ENCODE data around the gene CLCF1. TPM values are rescaled to one million over a fixed set of nuclear protein-coding genes. Genes with fewer than 3 reads are reported as not detected.

Gene CLCF1
- total RNA-seq, 1 donor from 2014 or later, result 1.2 TPM

GRCh38 chr11:67374571-67375281, 1.3 kb upstream of the CLCF1 start:
- no peak for DNase-seq (ENCODE audit: low read depth in 2 of 2)

- DNase-seq (ENCODE audit: low read depth in 2 of 2), result peak; percentile 80 to 93
Observed at GRCh38 chr11:67373648-67374570, 511 bp upstream of the CLCF1 start.

DNA sequence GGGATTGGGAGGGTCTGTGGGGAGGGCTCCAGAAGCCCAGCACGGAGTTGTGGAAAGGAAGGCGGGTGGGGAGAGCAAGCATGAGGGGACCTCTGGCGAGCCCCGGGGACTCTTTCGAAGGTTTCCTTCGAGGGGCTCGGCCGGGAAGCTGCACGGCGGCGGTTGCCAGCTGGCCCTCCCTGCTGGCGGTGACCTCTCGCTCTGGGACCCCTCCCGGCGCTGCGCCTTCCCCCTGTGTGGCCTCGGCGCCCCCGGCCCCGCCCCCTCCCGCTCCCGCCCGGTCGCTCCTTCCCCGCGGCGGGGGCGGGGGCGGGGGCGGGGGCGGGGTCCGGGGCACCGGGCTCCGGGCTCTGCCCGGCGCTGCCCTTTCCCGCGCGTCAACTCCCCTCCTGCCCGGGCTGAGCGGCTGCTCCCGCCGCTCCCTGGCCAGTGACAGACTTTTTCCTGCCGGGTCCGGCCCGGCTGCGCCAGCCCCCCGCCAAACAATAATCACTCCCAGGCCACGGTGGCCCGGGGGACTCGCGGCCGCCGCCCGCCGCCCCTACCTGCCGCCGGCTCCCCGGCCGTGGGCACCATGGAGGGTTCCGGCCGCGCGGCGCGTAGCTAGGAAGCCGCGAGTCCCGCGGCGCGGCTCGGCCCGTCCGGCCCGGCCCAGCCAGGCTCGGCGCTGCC, 941 bp downstream of the CLCF1 start:
- no peak for DNase-seq (ENCODE audit: low read depth in 2 of 2)

GRCh38 chr11:67371911-67372320, 1.5 kb downstream of the CLCF1 start:
- DNase-seq (ENCODE audit: low read depth in 2 of 2), result no peak

GRCh38 chr11:67371189-67371910, 2.0 kb downstream of the CLCF1 start:
- DNase-seq (ENCODE audit: low read depth in 2 of 2), result peak; percentile 54 to 66

GRCh38 chr11:67370351-67371076, 2.9 kb downstream of the CLCF1 start:
- peak in 1 of 2 donors; percentile 67 for DNase-seq (ENCODE audit: low read depth in 2 of 2)

DNA sequence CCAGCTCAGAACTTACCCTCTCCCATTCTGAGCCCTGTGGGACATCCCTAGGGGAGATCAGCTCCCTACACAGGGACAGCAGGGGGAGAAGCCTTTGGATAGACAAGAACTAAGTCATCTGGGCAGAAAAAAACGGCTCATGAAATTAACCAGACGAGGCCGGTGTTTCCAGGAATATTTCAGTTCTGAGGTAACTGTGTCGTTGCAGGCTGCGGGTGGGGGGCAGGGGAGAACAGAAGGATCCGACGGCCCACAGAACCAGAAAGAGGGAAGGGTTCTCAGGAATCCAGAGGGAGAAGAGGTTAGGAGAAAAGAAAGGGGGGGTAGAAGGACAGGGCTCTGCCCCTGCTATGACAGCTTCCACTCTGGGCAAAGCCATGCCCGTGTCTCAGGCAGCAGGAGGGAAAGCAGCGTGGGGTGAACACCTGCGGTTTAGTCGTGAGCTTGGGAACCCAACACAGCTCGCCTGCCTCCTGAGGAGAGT, 3.6 kb downstream of the CLCF1 start:
- no peak for DNase-seq (ENCODE audit: low read depth in 2 of 2)

- DNase-seq (ENCODE audit: low read depth in 2 of 2), result no peak
Observed at GRCh38 chr11:67369275-67369674, 4.1 kb downstream of the CLCF1 start.

- no peak for DNase-seq (ENCODE audit: low read depth in 2 of 2)
Observed at GRCh38 chr11:67368621-67369020, 4.8 kb downstream of the CLCF1 start.

DNA sequence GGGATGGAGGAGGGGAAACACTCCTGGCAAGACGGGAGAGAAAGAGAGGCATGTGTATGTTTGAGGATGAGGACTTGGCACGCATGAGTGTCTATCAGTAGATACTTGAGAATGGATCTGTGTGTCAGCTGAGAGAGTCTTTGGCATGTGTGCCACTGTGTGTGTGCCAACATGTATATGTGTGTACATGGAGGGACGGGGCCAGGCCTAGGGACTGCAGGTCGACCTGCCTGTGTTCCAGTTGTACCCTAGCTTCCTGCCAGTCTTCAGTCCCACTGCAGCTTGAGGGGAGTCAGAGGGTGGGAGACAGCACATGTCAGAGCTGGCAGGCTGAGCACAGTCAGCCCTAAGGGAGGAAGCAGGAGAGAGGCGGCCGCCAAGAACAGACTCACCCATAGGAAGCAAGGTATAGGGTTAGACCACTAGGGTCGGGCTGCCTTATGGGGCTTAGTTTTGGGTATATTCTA, 5.6 kb downstream of the CLCF1 start:
- no peak for DNase-seq (ENCODE audit: low read depth in 2 of 2)

- DNase-seq (ENCODE audit: low read depth in 2 of 2), result no peak
Observed at GRCh38 chr11:67366961-67367760, 6.2 kb downstream of the CLCF1 start.

- DNase-seq (ENCODE audit: low read depth in 2 of 2), result no peak
Observed at GRCh38 chr11:67366546-67366945, 6.9 kb downstream of the CLCF1 start.

DNA sequence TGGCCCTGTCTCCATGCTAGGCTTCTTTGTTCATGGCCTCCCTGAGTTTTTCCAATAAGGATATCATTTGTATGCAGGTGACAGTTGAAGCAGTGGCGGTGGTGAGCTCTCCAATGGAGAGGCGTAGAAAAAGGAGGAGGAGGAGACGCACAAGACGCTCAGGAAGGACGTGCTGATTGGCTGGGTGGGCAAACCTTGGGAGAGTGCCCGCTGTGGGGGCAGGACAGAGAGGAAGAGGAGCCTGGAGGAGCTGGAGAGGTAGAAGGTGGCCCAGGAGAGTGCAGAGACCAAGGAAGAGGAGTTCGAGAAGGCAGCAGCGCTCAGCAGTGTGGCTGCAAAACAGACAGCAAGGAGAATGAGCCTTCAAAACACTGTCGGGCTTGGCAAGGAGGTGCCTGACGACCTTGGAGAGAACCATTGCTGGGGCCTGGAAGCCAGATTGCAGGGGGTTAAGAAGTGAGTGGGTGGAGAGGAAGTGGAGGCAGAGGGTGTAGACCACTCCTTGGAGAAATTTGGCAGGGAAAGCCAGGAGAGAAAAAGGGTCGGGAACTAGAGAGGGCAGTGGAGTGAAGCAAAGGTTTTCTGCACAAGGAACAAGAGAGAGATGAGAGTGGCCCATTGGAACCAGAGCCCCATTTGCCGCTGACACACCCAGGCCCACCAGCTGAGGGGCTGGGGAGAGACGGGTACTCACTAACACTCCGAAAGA, 7.5 kb downstream of the CLCF1 start:
- DNase-seq (ENCODE audit: low read depth in 2 of 2), result no peak

DNA sequence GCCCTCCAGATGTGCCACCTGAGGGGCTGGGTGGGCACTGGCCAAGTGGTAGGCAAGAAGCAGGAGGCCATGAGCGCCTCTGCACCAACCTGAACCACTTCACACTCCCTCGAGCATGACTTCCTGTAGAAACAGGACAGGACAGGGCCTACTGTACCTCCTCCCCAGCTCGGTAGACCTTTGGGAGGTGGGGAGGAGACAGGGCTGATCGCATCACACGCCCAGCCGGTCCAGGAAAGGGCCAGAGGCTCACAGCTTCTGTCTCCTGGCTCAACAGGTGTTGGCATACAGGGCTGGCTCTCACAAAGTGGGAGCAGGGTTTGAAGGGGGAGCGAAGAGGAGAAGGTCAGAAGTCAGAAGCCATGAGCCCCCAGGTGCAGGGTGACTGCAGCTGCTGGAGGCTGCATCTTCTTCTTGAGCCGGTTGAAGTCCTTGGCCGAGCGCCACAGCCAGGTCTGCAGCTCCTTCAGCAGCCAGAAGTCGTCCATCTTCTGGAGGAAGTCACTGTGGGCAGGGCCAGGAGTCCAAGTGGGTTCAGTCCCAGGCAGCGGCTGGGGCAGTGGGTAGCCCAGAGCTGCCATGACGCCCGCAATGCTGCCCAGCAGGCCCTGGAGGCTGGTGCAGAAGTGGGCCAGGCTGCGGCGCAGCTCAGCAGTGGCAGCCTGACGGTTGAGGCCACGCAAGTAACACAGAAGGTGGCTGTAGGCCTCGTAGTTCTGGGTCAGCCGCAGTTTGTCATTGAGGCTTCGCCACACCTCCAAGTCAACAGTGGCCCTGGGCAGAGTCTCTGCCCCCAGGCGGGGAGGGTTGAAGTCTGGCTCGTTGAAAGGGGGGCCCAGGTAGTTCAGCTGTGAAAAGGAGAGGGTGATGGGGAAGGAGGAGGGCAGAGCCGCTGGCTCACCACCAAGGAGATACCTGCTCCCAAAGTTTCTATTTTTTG, 8.3 kb downstream of the CLCF1 start:
- DNase-seq (ENCODE audit: low read depth in 2 of 2), result no peak

DNA sequence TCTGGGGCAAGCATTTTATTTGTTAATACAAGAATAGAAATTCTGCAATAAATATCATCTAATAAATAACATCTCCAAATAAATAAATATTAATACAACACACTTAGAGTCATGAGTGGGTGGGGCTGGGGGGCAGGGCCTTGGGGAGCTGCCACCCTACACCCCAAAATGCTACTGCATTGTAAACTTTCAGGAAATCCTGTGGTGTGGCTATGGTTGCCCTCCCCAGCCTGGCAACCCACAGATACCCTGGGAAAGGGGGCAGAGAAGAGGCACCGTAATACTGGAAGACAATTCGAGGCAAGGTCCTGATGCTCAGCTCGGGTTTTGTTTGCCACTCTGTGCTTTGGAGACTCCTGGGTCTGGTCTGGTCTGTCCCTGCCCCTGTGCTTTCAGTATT, 9.2 kb downstream of the CLCF1 start:
- DNase-seq (ENCODE audit: low read depth in 2 of 2), result no peak

DNA sequence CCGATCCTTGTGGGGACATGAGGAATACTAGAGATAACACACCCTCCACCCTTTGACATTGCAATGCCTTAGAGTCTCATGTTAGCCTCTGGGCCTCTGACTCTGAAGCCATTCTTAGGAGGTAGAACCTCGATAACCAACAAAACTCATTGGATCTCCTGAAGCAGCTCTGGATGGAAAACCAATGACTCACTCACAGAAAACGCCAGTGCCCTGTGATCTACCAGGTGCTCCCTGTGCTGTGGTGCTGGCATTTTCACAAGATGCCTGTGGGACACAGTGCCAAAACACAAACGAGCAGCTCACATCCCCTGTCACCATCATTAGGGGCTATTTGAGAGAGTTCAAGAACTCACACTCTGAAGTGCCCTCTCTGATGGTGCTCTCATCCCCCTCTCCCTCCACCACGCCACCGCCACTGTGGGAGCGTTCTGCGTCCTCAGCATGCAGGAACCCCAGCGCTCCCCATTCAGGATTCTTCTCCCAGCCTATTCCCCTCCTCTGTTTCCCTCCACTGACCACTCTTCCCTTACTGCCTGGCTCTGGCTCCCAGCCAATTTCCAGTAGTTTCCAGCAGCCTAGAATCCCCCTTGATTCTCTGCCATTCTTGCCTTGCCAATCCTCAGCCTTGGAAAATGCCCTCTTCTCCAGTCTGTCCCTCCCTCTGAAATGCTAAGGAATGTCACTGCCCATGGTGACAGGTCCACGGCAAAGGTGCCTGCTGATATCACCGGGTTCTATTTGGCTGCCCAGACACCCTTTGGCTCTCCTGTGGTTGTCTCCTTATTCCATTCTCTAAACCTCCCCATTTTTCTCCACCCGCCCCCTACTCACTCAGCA, 15.3 kb downstream of the CLCF1 start:
- no peak for DNase-seq (ENCODE audit: low read depth in 2 of 2)
